ENCODE data around the gene TADA1. TPM values are rescaled to one million over a fixed set of nuclear protein-coding genes. Genes with fewer than 3 reads are reported as not detected.
A peak's percentile ranks its signal among the peaks of the same experiment; 100 is the strongest.

TADA1 gene
- total RNA-seq, 1 experiment from 2014 or later, result 16.0 TPM

DNA sequence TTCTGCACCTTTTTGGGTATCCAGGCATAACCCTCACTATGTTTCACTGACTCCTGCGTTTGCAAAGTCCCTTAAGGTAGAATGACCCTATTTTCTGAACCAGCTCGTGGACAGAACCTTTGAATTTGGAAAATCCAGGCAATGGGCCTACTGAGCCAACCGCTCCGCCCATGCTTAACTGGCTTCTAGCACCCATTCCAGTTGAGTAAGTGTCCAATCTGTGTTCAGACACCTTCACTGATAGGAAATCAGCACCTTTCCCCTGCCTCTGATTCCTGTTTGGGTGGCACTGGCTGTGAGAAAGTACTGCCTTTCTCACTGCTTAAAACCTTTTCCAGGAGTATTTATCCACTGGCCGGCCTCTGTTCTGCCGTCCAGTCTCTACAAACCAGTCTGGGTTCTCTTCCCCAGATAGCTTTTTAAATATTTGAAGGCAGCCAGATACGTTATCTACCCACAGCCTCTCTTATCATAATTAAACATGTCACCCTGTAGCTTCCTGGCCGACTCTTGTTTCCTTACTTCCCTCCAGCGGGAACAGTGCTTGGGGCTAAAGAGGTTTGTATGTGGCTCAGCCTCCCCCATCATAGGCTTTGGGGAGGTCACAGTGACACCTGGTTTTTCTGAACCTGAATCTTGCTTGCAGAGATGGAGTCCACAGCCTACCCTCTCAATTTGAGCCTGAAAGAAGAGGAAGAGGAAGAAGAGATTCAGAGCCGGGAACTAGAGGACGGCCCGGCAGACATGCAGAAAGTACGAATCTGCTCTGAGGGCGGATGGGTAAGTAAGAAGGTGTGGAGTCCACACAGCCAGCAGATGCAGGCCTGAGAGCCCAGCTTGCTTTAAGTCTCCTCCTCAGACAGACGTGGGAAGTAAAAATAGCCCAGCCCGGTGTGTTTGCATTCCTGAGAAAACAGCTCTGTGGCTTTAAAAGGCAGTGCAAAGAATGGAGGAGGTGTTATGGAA lies 35.5 kb downstream of the TADA1 start:
- Histone ChIP-seq H3K79me2 (ENCODE audit: insufficient read depth, low read length) (peaks cover 56% of the 10 kb centered on the region), H3K27ac (ENCODE audit: low read depth, low read length) (peak overlapping the region; percentile 88), H3K4me3 (replicated peaks in 1 of 2; ENCODE audit: low read depth in 1 of 2, low read length in 2 of 2) (peak overlapping the region; percentile 72 to 76), H4K20me1 (ENCODE audit: insufficient read depth) (no peaks in the 10 kb centered on the region), H3K4me2 (ENCODE audit: low read length) (peak overlapping the region; percentile 73), H3K9me2 (ENCODE audit: insufficient read depth) (no peaks in the 10 kb centered on the region), H2AFZ (ENCODE audit: low read depth, low read length, poor library complexity, severe bottlenecking) (no peak overlapping the region), H3K27me3 (ENCODE audit: insufficient read depth, low read length) (no peaks in the 10 kb centered on the region), H3K4me1 (ENCODE audit: control insufficient read depth in 1 of 2, insufficient read depth in 2 of 2, low read length in 2 of 2) (peaks cover 6 to 37% of the 10 kb centered on the region in 2 experiments; a peak in 3 of 4 replicates), H3K36me3 (ENCODE audit: control insufficient read depth in 1 of 2, insufficient read depth in 2 of 2, low read length in 2 of 2) (peaks cover 34 to 48% of the 10 kb centered on the region in 2 experiments), H3K9ac (ENCODE audit: low read length) (peak overlapping the region; percentile 71), H3K9me3 (ENCODE audit: control insufficient read depth in 1 of 2, insufficient read depth in 1 of 2, low read depth in 1 of 2, low read length in 2 of 2) (no peaks in the 10 kb centered on the region)
- TF ChIP-seq SP1 (IDR thresholded peaks at IDR 0.05; ENCODE audit: low read depth) (no peak), CEBPB (IDR thresholded peaks at IDR 0.05; ENCODE audit: low read depth) (no peak), MAX (IDR thresholded peaks at IDR 0.05) (no peak), SRF (IDR thresholded peaks at IDR 0.05; ENCODE audit: low read depth) (no peak), ZFX (IDR thresholded peaks at IDR 0.05) (no peak), JUND (IDR thresholded peaks at IDR 0.05) (no peak)
- ChIA-PET RAD21 (ENCODE audit: low non-redundant PET in 1 of 2, low total read pairs in 2 of 2, uncharacterized antibody in 2 of 2, unreplicated experiment in 2 of 2) (no interaction called here), POLR2A (no interaction called here), CTCF (no interaction called here)
- ATAC-seq, result no peak
- TSS peak; percentile 57 for BruUV-seq (replicated peaks)
- intact Hi-C loops (cut with micrococcal nuclease), result no loop called here
- no peak for DNase-seq (ENCODE audit: low read depth, low spot score)

- ChIA-PET CTCF (interaction anchor here (0.6 to 1.6 kb wide), 3 partner anchors 17 to 219 kb away, joined by 3 to 5 read pairs (median 3); partner anchors contain the start of gene TADA1), RAD21 (ENCODE audit: low non-redundant PET in 1 of 2, low total read pairs in 2 of 2, uncharacterized antibody in 2 of 2, unreplicated experiment in 2 of 2) (no interaction called here), POLR2A (interaction anchor here (0.9 to 1.4 kb wide), 5 partner anchors 9 to 350 kb away, joined by 3 to 7 read pairs (median 3); partner anchors contain the start of gene TADA1)
- Histone ChIP-seq H3K36me3 (ENCODE audit: control insufficient read depth in 1 of 2, insufficient read depth in 2 of 2, low read length in 2 of 2) (peaks cover 29 to 40% of the 10 kb centered on the region in 2 experiments), H3K27me3 (ENCODE audit: insufficient read depth, low read length) (no peaks in the 10 kb centered on the region), H3K4me2 (ENCODE audit: low read length) (peak overlapping the region; percentile 96), H3K9ac (ENCODE audit: low read length) (peak overlapping the region; percentile 87), H2AFZ (ENCODE audit: low read depth, low read length, poor library complexity, severe bottlenecking) (no peak overlapping the region), H4K20me1 (ENCODE audit: insufficient read depth) (no peaks in the 10 kb centered on the region), H3K4me3 (replicated peaks in 1 of 2; ENCODE audit: low read depth in 1 of 2, low read length in 2 of 2) (peak overlapping the region; percentile 72 to 81), H3K79me2 (ENCODE audit: insufficient read depth, low read length) (peaks cover 48% of the 10 kb centered on the region), H3K9me2 (ENCODE audit: insufficient read depth) (no peaks in the 10 kb centered on the region), H3K9me3 (ENCODE audit: control insufficient read depth in 1 of 2, insufficient read depth in 1 of 2, low read depth in 1 of 2, low read length in 2 of 2) (no peaks in the 10 kb centered on the region), H3K4me1 (ENCODE audit: control insufficient read depth in 1 of 2, insufficient read depth in 2 of 2, low read length in 2 of 2) (peaks cover 6 to 37% of the 10 kb centered on the region in 2 experiments; a peak in 3 of 4 replicates), H3K27ac (ENCODE audit: low read depth, low read length) (peak overlapping the region; percentile 88)
- no TSS peak for BruUV-seq (replicated peaks)
- peak; percentile 63 for ATAC-seq
- intact Hi-C loops (cut with micrococcal nuclease), result no loop called here
- DNase-seq (ENCODE audit: low read depth, low spot score), result no peak
- peak; percentile 14 for TF ChIP-seq POLR2A (IDR thresholded peaks at IDR 0.05; ENCODE audit: borderline replicate concordance, extremely low read depth, insufficient read depth, insufficient read length)
- no peak for TF ChIP-seq FOSL1 (IDR thresholded peaks at IDR 0.05; ENCODE audit: low read depth)
- TF ChIP-seq RAD21 (IDR thresholded peaks at IDR 0.05; ENCODE audit: low read depth), result no peak
- TF ChIP-seq EZH2phosphoT487 (IDR thresholded peaks at IDR 0.05; ENCODE audit: borderline replicate concordance), result no peak
- TF ChIP-seq EZH2 (IDR thresholded peaks at IDR 0.05), result no peak
- no peak for TF ChIP-seq ZNF274 (IDR thresholded peaks at IDR 0.05; ENCODE audit: low read depth, low read length)
- TF ChIP-seq CEBPB (IDR thresholded peaks at IDR 0.05; ENCODE audit: low read depth), result no peak
- TF ChIP-seq YY1 (IDR thresholded peaks at IDR 0.05; ENCODE audit: extremely low read depth, insufficient replicate concordance, low read depth, low read length), result no peak
- TF ChIP-seq ELF1 (IDR thresholded peaks at IDR 0.05; ENCODE audit: borderline replicate concordance, low read depth), result no peak
- TF ChIP-seq, protein P1, sequence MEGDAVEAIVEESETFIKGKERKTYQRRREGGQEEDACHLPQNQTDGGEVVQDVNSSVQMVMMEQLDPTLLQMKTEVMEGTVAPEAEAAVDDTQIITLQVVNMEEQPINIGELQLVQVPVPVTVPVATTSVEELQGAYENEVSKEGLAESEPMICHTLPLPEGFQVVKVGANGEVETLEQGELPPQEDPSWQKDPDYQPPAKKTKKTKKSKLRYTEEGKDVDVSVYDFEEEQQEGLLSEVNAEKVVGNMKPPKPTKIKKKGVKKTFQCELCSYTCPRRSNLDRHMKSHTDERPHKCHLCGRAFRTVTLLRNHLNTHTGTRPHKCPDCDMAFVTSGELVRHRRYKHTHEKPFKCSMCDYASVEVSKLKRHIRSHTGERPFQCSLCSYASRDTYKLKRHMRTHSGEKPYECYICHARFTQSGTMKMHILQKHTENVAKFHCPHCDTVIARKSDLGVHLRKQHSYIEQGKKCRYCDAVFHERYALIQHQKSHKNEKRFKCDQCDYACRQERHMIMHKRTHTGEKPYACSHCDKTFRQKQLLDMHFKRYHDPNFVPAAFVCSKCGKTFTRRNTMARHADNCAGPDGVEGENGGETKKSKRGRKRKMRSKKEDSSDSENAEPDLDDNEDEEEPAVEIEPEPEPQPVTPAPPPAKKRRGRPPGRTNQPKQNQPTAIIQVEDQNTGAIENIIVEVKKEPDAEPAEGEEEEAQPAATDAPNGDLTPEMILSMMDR (IDR thresholded peaks at IDR 0.05 in 2 of 3, conservative IDR thresholded peaks at IDR 0.05 in 1 of 3; ENCODE audit: borderline replicate concordance in 1 of 3, insufficient read depth in 1 of 3, low read depth in 2 of 3, low read length in 2 of 3), result peak in 2 of 3 experiments; percentile 39 to 41; a peak in 4 of 6 replicates
- no peak for TF ChIP-seq EGR1 (IDR thresholded peaks at IDR 0.05; ENCODE audit: low read depth)
- TF ChIP-seq SRF (IDR thresholded peaks at IDR 0.05; ENCODE audit: low read depth), result no peak
- no peak for TF ChIP-seq ATF3 (IDR thresholded peaks at IDR 0.05)
- no peak for TF ChIP-seq SP1 (IDR thresholded peaks at IDR 0.05; ENCODE audit: low read depth)
These were observed 36.3 kb downstream of the TADA1 start for GRCh38 chr1:166839600-166840308.
